ENCODE results near the gene RHBDL2.
"Not testable (repeated sequence)": the region's sequence is repeated elsewhere in the genome, so short reads cannot be mapped to it uniquely, and the experiment has no call there.

The RHBDL2 gene

DNA sequence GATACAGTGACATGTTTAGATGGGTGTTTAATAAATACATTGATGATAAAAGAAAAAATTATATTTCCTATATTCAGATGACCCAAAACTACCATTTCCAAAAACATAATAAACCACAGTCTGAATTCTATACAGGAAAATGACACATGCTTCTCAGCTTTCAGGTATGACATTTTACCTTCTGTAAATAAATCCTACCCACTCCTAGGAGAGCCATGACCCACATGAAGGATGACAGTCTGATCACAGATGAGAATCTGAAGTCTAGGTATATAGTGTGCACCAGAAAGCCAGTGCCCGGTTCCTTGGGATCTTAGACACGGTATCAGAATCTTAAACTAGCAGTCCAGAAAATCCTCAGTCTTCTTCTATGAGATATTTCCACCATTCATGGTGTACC, 56.5 kb downstream of the RHBDL2 start:
- DNase-seq (ENCODE audit: low read depth in 1 of 2, low spot score in 1 of 2), result no peak

- no peak for DNase-seq (ENCODE audit: low read depth in 1 of 2, low spot score in 1 of 2)
Observed at GRCh38 chr1:38881487-38881886, 60.1 kb downstream of the RHBDL2 start, which contains the start of gene GJA9. Gene GJA9 (minus strand): TSS chr1:38881587. CDS start chr1:38876098, 5,489 bp downstream.

- DNase-seq (ENCODE audit: low read depth in 1 of 2, low spot score in 1 of 2), result no peak
Observed at GRCh38 chr1:38875811-38876210, 65.8 kb downstream of the RHBDL2 start.

GRCh38 chr1:38873027-38873969, 68.3 kb downstream of the RHBDL2 start, which contains the start of gene MYCBP:
Gene MYCBP (minus strand): TSS chr1:38873348. CDS start chr1:38873305, 43 bp downstream.
- peak; percentile 93 to 94 for DNase-seq (ENCODE audit: low read depth in 1 of 2, low spot score in 1 of 2)

- DNase-seq (ENCODE audit: low read depth in 1 of 2, low spot score in 1 of 2), result peak in 1 of 2 donors; percentile 14
Observed at GRCh38 chr1:38872401-38873026, 69.1 kb downstream of the RHBDL2 start.

GRCh38 chr1:38870996-38871395, 70.6 kb downstream of the RHBDL2 start:
- DNase-seq (ENCODE audit: low read depth in 1 of 2, low spot score in 1 of 2), result no peak

DNA sequence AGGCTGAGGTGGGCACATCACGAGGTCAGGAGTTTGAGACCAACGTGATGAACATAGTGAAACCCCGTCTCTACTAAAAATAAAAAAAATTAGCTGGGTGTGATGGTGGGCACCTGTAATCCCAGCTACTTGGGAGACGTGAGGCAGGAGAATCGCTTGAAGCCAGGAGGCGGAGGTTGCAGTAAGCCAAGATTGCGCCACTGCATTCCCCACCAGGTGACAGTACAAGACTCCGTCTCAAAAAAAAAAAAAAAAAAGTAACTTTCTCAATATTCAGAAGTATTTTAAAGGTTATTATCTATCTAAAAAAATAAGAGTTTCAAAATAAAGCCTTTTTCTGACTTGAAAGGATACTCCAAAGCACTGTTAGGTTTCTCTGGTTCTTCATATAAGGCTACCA, 74.4 kb downstream of the RHBDL2 start:
- DNase-seq (ENCODE audit: low read depth in 1 of 2, low spot score in 1 of 2), result no peak

DNA sequence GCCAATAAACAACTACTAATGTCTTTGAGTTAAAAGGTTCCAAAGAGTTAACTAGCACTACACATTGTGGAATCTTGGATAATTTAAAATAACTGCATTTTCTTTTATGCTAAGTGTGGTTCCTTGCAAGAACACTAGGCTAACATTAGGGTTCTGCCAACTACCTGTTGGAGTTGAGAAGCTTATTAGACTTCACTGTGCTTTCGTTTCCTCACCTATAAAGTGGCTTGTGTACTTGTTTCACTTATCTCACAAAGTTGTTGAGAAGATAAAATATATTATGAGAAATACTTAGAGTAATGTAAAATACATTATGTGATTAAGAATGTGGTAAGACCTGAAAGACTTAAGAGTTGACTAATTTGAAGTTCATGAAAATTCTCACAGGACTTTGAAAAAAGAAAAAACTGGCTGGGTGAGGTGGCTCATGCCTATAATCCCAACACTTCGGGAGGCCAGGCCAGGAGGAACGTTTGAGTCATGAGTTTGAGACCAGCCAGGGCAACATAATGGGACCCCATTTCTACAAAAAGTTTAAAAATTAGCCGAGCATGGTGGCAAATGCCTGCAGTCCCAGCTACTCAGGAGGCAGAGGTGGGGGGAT, 76.4 kb downstream of the RHBDL2 start:
- no peak for DNase-seq (ENCODE audit: low read depth in 1 of 2, low spot score in 1 of 2)

DNA sequence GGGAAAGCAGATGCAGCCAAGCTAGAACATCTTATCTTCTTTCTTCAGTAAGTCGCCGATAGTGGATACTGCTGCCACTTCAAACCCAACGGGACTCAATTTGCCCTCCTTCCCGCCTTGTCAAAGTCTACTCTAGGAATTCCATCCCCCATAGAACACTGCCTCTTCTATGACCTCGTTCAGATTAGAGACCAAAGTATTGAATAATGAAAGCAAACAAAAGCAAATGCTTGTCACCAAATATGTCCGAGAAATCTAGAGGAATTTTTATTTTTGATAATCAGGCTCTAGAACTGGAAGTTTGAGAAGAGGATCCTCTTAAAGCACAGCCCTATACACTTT, 81.2 kb downstream of the RHBDL2 start:
- DNase-seq (ENCODE audit: low read depth in 1 of 2, low spot score in 1 of 2), result no peak

- peak; percentile 94 to 97 for DNase-seq (ENCODE audit: low read depth in 1 of 2, low spot score in 1 of 2)
Observed at GRCh38 chr1:38859561-38860453, 81.8 kb downstream of the RHBDL2 start, which contains the start of gene RRAGC. Gene RRAGC (minus strand): TSS chr1:38859772. CDS start chr1:38859646, 126 bp downstream.

DNA sequence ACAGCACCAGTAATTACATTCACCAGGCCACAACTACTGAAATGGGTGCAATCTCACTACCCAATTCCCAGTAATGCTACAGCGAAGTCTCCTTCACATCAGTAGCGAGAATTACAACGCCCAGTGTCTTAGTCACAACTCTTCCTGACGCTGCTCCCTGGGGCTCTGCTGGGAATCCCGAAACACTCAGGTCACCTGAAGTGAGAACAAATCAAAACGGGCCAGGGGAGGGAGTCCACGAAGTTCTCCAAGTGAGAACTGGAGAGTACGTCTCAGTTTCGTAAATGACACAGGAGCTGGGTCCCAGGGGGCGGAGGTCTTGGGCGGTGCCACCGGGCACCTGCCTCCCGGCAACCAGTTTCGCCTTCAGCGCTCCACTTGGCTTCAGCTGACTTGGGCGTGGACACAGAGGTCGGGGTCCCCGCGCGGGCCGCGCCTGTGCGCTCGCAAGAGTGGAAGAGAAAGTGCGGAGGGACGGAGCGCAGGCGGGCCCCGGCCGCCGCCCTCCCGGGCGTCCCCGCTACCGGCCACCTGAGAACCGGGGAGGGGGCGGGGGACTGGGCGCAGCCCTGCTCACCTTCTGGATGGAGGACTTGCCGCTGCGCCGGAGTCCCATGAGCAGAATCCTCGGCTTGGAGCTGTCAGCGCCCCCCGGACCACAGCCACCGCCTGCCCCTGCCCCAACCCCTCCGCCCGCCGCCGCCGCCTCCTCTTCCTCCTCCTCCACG, 82.6 kb downstream of the RHBDL2 start:
- peak; percentile 17 to 35 for DNase-seq (ENCODE audit: low read depth in 1 of 2, low spot score in 1 of 2)

- no peak for DNase-seq (ENCODE audit: low read depth in 1 of 2, low spot score in 1 of 2)
Observed at GRCh38 chr1:38852780-38853179, 88.8 kb downstream of the RHBDL2 start.

- no peak for DNase-seq (ENCODE audit: low read depth in 1 of 2, low spot score in 1 of 2)
Observed at GRCh38 chr1:38848071-38848470, 93.6 kb downstream of the RHBDL2 start.

- no peak for DNase-seq (ENCODE audit: low read depth in 1 of 2, low spot score in 1 of 2)
Observed at GRCh38 chr1:38846210-38846609, 95.4 kb downstream of the RHBDL2 start.

DNA sequence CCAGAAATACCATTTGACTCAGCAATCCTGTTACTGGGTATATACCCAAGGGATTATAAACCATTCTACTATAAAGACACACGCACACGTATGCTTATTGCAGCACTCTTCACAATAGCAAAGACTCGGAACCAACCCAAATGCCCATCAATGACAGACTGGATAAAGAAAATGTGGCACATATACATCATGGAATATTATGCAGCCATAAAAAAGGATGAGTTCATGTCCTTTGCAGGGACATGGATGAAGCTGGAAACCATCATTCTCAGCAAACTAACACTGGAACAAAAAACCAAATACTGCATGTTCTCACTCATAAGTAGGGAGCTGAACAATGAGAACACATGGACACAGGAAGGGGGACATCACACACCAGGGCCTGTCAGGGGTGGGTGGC, 96.5 kb downstream of the RHBDL2 start:
- DNase-seq (ENCODE audit: low read depth in 1 of 2, low spot score in 1 of 2), result not testable (repeated sequence)

GRCh38 chr1:38840281-38840680, 101.3 kb downstream of the RHBDL2 start:
- DNase-seq (ENCODE audit: low read depth in 1 of 2, low spot score in 1 of 2), result no peak

DNA sequence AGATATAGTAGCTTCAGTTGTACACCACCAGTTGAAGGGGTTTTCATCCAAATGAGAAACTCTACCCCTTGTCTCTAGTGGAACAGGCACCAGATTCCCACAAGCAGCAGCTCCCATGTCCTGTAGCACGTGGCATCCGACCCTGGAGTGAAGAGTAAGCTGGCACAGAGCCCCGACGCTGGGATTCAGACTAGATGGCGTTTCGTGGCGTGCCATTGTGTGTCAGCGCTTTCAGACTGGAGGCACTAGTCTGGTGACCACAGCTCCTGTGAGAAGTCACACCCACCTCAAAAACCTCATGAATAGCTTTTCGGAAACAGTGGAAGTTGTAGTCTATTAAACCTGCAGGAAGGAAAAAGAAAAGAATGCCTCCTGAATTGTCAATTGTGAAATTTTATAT, 102.3 kb downstream of the RHBDL2 start:
- no peak for DNase-seq (ENCODE audit: low read depth in 1 of 2, low spot score in 1 of 2)

- DNase-seq (ENCODE audit: low read depth in 1 of 2, low spot score in 1 of 2), result not testable (repeated sequence)
Observed at GRCh38 chr1:38836316-38836715, 105.3 kb downstream of the RHBDL2 start.
